Adipocyte (in vitro differentiated cells): ENCODE results near the gene PTGIR.
"Not testable (repeated sequence)": the region's sequence is repeated elsewhere in the genome, so short reads cannot be mapped to it uniquely, and the experiment has no call there.

Experiments used
- DNase-seq: peaks from one replicate; pipeline ENCODE4 v3.0.0-alpha.2; 2015; ENCODE audit warnings: low read depth
- H3K27me3 ChIP-seq: replicated peaks from 2 replicates; pipeline ENCODE4 v1.7.0; 2013; ENCODE audit warnings: mild to moderate bottlenecking, low read length, moderate library complexity; ENCODE audit not compliant: control insufficient read depth, insufficient read depth
- H3K36me3 ChIP-seq: 2 replicates; pipeline ENCODE4 v1.7.0; 2013; ENCODE audit warnings: low read length, mild to moderate bottlenecking, moderate library complexity; ENCODE audit not compliant: control insufficient read depth, insufficient read depth, severe bottlenecking
- H3K4me1 ChIP-seq: 2 replicates; pipeline ENCODE4 v1.7.0; 2013; ENCODE audit warnings: mild to moderate bottlenecking, low read length, moderate library complexity; ENCODE audit not compliant: control insufficient read depth, insufficient read depth
- H3K4me3 ChIP-seq: 2 replicates; pipeline ENCODE4 v1.7.0; 2013; ENCODE audit warnings: mild to moderate bottlenecking, low read length, moderate library complexity
- H3K9ac ChIP-seq: 2 replicates; pipeline ENCODE4 v1.7.0; 2013; ENCODE audit warnings: mild to moderate bottlenecking, low read length, moderate library complexity
- H3K9me3 ChIP-seq: 2 replicates; pipeline ENCODE4 v1.7.0; 2013; ENCODE audit warnings: mild to moderate bottlenecking, low read length, moderate library complexity; ENCODE audit not compliant: control insufficient read depth

The PTGIR gene

DNA sequence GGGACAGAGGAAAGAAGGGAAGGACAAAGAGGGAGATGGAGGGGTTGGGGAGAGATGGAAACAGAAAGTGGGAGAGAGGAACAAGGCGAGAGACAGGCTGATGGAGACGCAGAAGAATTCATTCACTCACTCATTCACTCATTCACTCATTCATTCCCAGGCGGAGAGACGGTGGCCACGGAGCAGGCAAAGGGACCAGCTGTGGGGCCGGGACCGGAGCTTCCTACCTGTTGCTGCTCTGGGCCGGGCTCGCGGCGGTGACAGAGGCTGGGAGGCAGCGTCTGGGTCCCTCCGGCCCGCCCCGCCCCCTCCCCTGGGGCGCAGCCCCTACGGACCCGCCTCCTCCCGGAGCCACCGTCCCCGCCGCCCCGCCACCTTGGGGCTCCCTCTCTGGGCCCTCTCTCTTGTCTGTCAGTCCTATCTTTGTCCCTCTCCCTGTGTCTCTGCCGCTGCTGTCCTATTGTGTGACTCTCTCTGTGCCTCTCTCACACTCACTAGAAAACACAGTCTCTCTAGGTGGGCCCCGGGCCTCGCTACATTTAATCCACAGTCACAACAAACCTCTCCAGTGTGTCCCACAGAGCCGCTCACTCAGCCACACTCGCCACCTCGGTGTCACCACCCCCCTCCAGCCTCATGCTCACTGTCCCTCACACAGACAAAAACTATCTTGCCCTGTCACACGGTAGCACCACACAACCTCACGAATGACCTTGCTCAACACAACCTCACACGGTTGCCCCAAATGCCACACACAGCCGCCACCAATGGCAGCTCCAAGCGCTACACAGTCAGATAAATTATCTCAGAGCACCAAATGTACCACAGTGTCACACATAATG lies 11.3 kb upstream of the PTGIR start, which contains the start of gene GNG8:
Gene GNG8 (minus strand): TSS at position 283 of the 842 bp plus-strand sequence. CDS start 1,520 bp downstream, outside the sequence.
- Histone ChIP-seq H3K9ac (no peak within 1 kb of the TSS), H3K27me3 (peaks cover 8% of the 10 kb centered on the region), H3K36me3 (no peaks in the 10 kb centered on the region), H3K4me1 (peaks cover 19% of the 10 kb centered on the region), H3K4me3 (no peak within 1 kb of the TSS), H3K9me3 (no peaks in the 10 kb centered on the region)
- DNase-seq, result no peak

DNA sequence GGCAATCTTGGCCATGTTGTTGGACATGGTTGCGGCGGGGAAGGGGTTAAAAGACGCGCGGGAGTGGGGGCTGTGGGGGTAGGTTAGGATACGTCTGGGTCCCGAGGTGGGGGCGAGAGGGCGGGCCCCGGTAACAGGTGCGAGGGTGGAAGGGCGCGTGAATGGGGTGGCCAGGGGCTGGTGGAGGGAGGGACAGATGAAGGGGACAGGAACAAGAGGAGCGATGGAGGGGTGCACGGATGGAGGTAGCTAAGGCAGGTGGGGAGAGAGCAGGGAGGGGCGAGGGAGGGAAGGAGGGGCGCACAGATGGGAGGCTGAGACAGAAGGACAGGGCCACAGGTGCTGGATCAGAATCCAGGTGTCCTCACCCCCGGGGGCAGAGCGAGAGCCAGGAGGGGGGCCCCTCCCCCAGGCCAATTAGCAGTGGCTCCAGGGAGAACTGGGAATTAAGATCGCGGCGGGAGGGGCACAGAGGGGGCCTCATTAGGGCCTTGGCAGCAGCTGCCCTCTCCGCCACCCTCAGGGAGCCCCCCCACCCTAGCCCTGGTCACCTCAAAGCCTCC lies 9.8 kb upstream of the PTGIR start:
- H3K4me3 ChIP-seq, result no peak overlapping the region

DNA sequence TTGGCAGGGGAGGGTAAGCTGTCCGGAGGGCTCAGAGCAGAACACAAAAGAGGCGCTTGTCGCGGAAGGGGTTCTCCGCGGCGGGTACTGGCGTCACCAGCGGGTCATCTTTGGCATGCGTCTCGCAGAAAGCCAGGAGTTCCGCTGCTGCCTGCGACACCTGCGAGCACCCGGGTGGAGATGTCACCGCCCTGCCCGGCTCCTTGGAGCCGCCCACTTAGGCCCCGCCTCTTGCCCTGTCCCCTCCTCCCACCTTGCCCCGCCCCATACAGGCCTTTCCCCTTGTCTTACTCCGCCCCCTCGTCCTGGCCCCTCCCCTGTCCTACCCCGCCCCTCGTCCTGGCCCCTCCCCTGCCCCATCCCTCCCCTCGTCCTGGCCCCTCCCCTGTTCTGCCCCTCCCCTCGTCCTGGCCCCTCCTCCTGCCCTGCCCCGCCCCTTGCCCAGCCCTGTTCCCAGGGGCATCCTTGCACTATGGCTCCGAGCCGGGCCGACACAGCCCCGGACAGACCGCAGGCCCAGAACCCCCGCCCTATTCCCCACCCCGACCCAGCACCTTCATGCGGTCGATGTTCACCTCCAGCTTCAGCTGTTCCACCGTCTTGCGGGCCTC lies 9.3 kb upstream of the PTGIR start:
- no peaks in the 10 kb centered on the region for H3K36me3 ChIP-seq
- peaks cover 8% of the 10 kb centered on the region for H3K27me3 ChIP-seq
- H3K4me3 ChIP-seq, result peak overlapping the region; percentile 35
- H3K9me3 ChIP-seq, result no peaks in the 10 kb centered on the region
- H3K4me1 ChIP-seq, result peaks cover 18% of the 10 kb centered on the region
- H3K9ac ChIP-seq, result no peak overlapping the region
- peak; percentile 78 for DNase-seq

More for the DNA sequence above, 9.8 kb upstream of the PTGIR start:
- H3K27me3 ChIP-seq, result peaks cover 8% of the 10 kb centered on the region
- H3K4me1 ChIP-seq, result peaks cover 24% of the 10 kb centered on the region
- H3K9ac ChIP-seq, result no peak overlapping the region
- no peaks in the 10 kb centered on the region for H3K36me3 ChIP-seq
- DNase-seq, result no peak
- H3K9me3 ChIP-seq, result no peaks in the 10 kb centered on the region

DNA sequence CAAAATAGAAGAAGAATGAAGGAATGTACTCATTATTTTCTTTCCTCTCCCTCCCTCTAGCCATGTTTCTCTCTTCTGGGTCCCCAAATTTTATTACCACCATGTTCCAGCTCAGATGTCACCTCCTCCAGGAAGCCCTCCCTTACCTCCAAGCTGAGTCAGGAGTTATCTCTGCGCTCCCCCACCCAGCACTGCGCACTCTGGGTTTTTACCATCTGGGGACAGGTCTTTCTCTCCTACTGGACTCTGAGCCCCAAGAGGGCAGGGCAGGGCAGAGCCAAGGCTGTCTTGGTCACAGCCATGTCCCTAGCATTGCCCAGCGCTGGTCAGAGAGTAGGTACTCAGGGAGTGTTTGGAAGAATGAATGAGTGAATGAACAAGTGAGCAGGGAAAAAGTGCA lies 8.2 kb upstream of the PTGIR start:
- Histone ChIP-seq H3K36me3 (no peaks in the 10 kb centered on the region), H3K9ac (no peak overlapping the region), H3K4me3 (no peak overlapping the region), H3K9me3 (no peaks in the 10 kb centered on the region), H3K4me1 (peaks cover 15% of the 10 kb centered on the region), H3K27me3 (peaks cover 8% of the 10 kb centered on the region)
- DNase-seq, result no peak

DNA sequence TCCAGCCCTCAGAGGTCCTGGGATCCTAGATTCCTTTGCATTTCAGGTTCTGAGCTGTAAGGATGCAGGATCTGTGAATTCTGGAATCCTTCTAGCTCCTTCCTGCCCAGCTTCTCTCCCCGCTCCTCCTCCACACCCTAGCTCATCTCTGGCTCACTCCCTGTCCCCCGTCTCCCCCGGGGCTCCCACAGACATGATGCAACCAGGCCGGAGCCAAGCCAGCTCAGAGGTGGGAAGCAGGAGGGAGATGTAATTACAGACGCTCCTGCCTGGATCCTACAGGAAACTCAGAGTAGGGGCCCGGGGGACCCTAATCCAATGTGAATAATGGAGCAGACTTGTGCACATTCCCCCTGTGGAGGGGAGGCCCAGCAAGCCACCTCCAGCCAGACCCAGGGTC lies 6.6 kb upstream of the PTGIR start:
- peak; percentile 63 for DNase-seq
- no peaks in the 10 kb centered on the region for H3K36me3 ChIP-seq
- H3K9ac ChIP-seq, result no peak overlapping the region
- no peak overlapping the region for H3K4me3 ChIP-seq
- peaks cover 8% of the 10 kb centered on the region for H3K27me3 ChIP-seq
- H3K9me3 ChIP-seq, result no peaks in the 10 kb centered on the region
- H3K4me1 ChIP-seq, result peaks cover 15% of the 10 kb centered on the region

DNA sequence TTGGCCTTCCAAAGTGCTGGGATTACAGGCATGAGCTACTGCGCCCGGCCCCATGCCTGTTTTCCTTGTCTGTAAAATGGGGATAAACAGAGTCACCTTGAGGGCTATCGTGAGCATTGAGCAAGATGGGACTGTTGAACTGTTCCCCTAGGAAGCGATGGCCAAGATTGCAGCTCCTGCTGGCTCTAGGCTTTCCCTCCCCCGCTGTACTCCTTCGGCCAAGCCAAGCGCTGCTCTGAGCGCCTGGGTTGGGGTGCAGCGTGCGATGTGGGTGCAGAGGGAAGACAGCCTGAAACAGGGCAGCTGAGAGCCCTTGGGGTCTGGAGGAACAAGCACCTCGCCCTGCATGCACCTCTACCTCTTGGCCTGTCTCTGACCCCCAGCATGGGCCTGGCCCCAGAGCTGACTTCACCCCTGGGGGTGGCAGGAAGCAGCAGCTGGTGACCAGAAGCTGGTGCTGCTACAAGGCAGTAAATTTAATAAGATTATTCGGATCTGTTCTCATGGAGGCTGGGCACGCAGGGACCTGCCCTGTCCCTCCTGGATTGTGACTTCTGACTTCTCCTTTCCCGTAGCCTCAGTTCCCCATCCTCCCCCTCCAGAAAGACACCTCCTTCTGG lies 5.8 kb upstream of the PTGIR start:
- no peaks in the 10 kb centered on the region for H3K9me3 ChIP-seq
- no peak overlapping the region for H3K9ac ChIP-seq
- no peaks in the 10 kb centered on the region for H3K36me3 ChIP-seq

GRCh38 chr19:46629546-46630025 lies 4.7 kb upstream of the PTGIR start:
- H3K4me3 ChIP-seq, result no peak overlapping the region
- H3K9me3 ChIP-seq, result no peaks in the 10 kb centered on the region
- DNase-seq, result no peak
- no peak overlapping the region for H3K9ac ChIP-seq
- H3K27me3 ChIP-seq, result peaks cover 8% of the 10 kb centered on the region
- peaks cover 30% of the 10 kb centered on the region for H3K4me1 ChIP-seq
- no peaks in the 10 kb centered on the region for H3K36me3 ChIP-seq

More for the DNA sequence above, 5.8 kb upstream of the PTGIR start:
- Histone ChIP-seq H3K4me1 (peaks cover 20% of the 10 kb centered on the region), H3K4me3 (no peak overlapping the region), H3K27me3 (peaks cover 8% of the 10 kb centered on the region)
- DNase-seq, result no peak

DNA sequence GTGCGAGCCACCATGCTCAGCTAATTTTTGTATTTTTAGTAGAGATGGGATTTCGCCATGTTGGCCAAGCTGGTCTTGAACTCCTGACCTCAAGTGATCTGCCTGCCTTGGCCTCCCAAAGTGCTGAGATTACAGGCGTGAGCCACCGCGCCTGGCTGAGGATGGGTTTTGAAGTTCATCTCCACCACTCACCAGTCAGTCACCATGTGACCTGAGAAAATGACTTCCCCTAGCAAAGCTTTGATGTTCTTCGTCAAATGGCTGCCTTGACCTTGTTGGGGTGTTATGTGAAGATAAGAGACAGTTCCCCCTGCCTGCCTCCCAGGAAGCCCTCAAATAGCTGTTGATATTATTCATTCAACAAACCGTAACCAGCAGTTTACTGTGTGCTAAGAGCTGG lies 4.1 kb upstream of the PTGIR start:
- H3K36me3 ChIP-seq, H3K9me3 ChIP-seq, H3K9ac ChIP-seq, H3K27me3 ChIP-seq, DNase-seq, H3K4me3 ChIP-seq: not testable (repeated sequence)
- peaks cover 30% of the 10 kb centered on the region for H3K4me1 ChIP-seq

DNA sequence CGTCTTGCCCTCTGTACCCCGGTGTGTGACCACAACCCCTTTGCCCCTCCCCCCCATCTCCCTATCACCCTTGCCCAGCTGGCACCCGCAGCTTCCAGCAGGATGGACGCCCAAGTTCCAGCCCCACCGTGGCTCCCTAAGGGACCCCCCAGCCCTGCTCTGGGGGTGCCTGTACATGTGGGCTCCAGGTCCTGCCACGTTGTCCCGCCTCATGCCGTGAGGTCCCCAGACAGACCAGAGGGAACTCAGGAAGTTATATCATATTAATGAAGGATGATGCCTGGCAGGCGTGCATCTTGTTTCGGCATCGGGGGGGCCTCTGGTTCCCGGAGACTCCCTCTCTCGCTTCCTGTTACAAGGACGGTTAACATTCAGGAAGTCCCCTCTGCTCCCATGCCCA lies 1.6 kb upstream of the PTGIR start:
- Histone ChIP-seq H3K4me1 (peaks cover 30% of the 10 kb centered on the region), H3K9ac (no peak overlapping the region), H3K36me3 (no peaks in the 10 kb centered on the region), H3K9me3 (no peaks in the 10 kb centered on the region), H3K4me3 (no peak overlapping the region), H3K27me3 (no peaks in the 10 kb centered on the region)
- DNase-seq, result no peak

- Histone ChIP-seq H3K4me3 (no peak overlapping the region), H3K9ac (peak overlapping the region; percentile 22), H3K36me3 (no peaks in the 10 kb centered on the region), H3K9me3 (no peaks in the 10 kb centered on the region), H3K27me3 (no peaks in the 10 kb centered on the region), H3K4me1 (peaks cover 29% of the 10 kb centered on the region)
- no peak for DNase-seq
These were observed 842 bp upstream of the PTGIR start for GRCh38 chr19:46625731-46626130.
